GM23248 (cell line): Measurements from ENCODE around the gene APC2.

Experiments
- EZH2 ChIP-seq: fragments of 200-600 bp; sonication (generic); IDR thresholded peaks from 2 replicates; pipeline ENCODE4 v1.6.1; 2018; ENCODE audit warnings: antibody characterized with exemption, mild to moderate bottlenecking; ENCODE audit not compliant: insufficient read depth, poor library complexity, severe bottlenecking
- EZH2phosphoT487 ChIP-seq: fragments of 200-600 bp; sonication (generic); IDR thresholded peaks from 2 replicates; pipeline ENCODE4 v1.6.1; 2018; ENCODE audit warnings: antibody characterized with exemption, moderate library complexity, mild to moderate bottlenecking, low read depth; ENCODE audit not compliant: insufficient read depth

DNA sequence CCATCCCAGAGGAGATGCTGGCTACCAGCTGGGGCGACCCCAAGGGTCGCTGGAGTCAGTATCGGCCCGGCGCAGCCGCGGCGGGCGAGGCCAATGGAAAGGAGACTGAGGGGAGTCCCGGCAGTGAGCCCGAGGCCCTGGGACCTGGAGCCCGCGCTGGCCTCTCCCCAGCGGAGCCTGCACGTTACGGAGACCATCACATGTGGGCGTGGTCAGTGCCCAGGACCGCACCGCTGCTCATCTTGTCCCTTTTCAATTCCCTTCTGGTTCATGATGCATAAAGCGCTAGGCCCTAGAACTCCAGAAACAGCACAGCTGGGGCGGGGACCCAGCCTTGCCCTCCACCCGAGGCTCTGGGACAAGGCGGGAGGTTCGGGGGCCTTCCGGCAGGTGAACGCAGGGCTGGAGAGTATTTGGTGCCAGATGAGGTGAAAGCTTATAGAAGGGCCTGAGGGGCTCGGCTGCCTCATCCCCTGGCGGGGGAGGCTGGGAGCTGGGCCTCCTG lies 21.1 kb downstream of the APC2 start:
- peak; percentile 50 for TF ChIP-seq EZH2
- TF ChIP-seq EZH2phosphoT487, result no peak
